Measurements from ENCODE around the gene FAF1. TPM values are rescaled to one million over a fixed set of nuclear protein-coding genes. Genes with fewer than 3 reads are reported as not detected.

The FAF1 gene
- polyA plus RNA-seq, 1 of the 3 experiments (the other 2 are of a cell fraction) = 8.7 TPM

DNA sequence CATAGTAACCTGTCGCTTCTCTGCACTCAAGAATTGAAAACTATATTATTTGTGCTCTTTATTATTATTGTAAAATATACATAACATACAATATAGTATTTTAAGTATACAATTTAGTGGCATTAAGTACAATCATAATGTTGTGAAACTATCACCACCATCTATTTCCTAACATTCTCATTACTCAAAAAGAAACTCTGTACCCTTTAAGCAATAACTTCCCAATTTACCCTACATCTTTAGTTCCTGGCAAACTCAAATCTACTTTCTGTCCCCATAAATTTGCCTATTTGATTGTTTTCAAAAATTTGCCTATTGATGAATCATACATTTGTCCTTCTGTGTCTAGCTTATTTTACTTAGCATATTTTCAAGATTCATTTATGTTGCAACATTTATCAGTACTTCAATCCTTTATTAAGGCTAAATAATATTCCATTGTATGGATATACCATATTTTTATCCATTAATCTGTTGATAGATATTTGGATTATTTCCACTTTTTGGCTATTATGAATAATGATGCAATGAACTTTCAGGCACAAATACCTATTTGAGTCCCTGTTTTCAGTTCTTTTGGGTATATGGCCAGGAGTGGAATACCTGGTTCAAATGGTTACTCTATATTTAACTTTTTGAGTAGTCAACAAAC, 437.2 kb downstream of the FAF1 start:
- Histone ChIP-seq H3K27me3 (ENCODE audit: insufficient read depth) (no peaks in the 10 kb centered on the region), H2AFZ (ENCODE audit: low read depth) (no peak overlapping the region), H3K9ac (no peak overlapping the region), H3K36me3 (replicated peaks in 1 of 2; ENCODE audit: control insufficient read depth in 1 of 2, insufficient read depth in 2 of 2, low read length in 1 of 2) (peaks cover 0 to 20% of the 10 kb centered on the region in 2 experiments), H3K9me2 (no peaks in the 10 kb centered on the region), H4K20me1 (ENCODE audit: insufficient read depth) (no peaks in the 10 kb centered on the region), H3F3A (replicated peaks; ENCODE audit: insufficient read depth) (no peaks in the 10 kb centered on the region), H3K4me1 (ENCODE audit: control insufficient read depth in 1 of 2, insufficient read depth in 2 of 2, low read depth in 1 of 2, low read length in 1 of 2) (no peaks in the 10 kb centered on the region), H3K9me3 (peaks cover 5% of the 10 kb centered on the region; the same call in 1 of the 2 replicates), H3K27ac (ENCODE audit: low read depth in 2 of 2, low read length in 1 of 2) (no peak overlapping the region), H3K4me2 (no peak overlapping the region), H3K4me3 (ENCODE audit: low read depth in 2 of 2, low read length in 1 of 2) (no peak overlapping the region), H3K79me2 (ENCODE audit: insufficient read depth) (no peaks in the 10 kb centered on the region)
- 95% methylated on average over 1 of the region's 1 CpG for WGBS (ENCODE audit: low lambda C conversion rate)
- no peak for DNase-seq
- ChIA-PET POLR2A (no interaction called here), CTCF (interaction anchor here (1.1 kb wide), 1 partner anchor 98 kb away, joined by 3 read pairs; no protein-coding TSS in a partner anchor)
- TF ChIP-seq MXI1 (IDR thresholded peaks at IDR 0.05; ENCODE audit: low read depth, low read length) (no peak), EZH2phosphoT487 (IDR thresholded peaks at IDR 0.05; ENCODE audit: borderline replicate concordance, low read depth) (no peak), NFIC (IDR thresholded peaks at IDR 0.05; ENCODE audit: borderline replicate concordance) (no peak), IRF3 (IDR thresholded peaks at IDR 0.05; ENCODE audit: low read depth, low read length) (no peak), RXRA (IDR thresholded peaks at IDR 0.05; ENCODE audit: borderline replicate concordance, low read depth) (no peak), TEAD4 (IDR thresholded peaks at IDR 0.05; ENCODE audit: borderline replicate concordance, insufficient read depth) (no peak), MEF2A (IDR thresholded peaks at IDR 0.05; ENCODE audit: borderline replicate concordance, low read depth) (no peak), GATA2 (CRISPR knock-in tag; IDR thresholded peaks at IDR 0.05) (no peak), SIN3A (IDR thresholded peaks at IDR 0.05; ENCODE audit: borderline replicate concordance, low read depth, low read length) (no peak), TCF12 (IDR thresholded peaks at IDR 0.05) (no peak), GABPA (IDR thresholded peaks at IDR 0.05; ENCODE audit: low read depth) (no peak), YY1 (IDR thresholded peaks at IDR 0.05; ENCODE audit: low read depth) (no peak), FOXM1 (IDR thresholded peaks at IDR 0.05; ENCODE audit: low read depth) (no peak), USF2 (IDR thresholded peaks at IDR 0.05; ENCODE audit: borderline replicate concordance, low read depth, low read length) (no peak), RAD21 (IDR thresholded peaks at IDR 0.05; ENCODE audit: low read length) (no peak), POLR2AphosphoS5 (IDR thresholded peaks at IDR 0.05; ENCODE audit: low read depth, low read length) (no peak)
- TF ChIP-seq, protein P1, sequence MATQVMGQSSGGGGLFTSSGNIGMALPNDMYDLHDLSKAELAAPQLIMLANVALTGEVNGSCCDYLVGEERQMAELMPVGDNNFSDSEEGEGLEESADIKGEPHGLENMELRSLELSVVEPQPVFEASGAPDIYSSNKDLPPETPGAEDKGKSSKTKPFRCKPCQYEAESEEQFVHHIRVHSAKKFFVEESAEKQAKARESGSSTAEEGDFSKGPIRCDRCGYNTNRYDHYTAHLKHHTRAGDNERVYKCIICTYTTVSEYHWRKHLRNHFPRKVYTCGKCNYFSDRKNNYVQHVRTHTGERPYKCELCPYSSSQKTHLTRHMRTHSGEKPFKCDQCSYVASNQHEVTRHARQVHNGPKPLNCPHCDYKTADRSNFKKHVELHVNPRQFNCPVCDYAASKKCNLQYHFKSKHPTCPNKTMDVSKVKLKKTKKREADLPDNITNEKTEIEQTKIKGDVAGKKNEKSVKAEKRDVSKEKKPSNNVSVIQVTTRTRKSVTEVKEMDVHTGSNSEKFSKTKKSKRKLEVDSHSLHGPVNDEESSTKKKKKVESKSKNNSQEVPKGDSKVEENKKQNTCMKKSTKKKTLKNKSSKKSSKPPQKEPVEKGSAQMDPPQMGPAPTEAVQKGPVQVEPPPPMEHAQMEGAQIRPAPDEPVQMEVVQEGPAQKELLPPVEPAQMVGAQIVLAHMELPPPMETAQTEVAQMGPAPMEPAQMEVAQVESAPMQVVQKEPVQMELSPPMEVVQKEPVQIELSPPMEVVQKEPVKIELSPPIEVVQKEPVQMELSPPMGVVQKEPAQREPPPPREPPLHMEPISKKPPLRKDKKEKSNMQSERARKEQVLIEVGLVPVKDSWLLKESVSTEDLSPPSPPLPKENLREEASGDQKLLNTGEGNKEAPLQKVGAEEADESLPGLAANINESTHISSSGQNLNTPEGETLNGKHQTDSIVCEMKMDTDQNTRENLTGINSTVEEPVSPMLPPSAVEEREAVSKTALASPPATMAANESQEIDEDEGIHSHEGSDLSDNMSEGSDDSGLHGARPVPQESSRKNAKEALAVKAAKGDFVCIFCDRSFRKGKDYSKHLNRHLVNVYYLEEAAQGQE (IDR thresholded peaks at IDR 0.05; ENCODE audit: low read depth, low read length) = no peak
- TF ChIP-seq, protein P2, sequence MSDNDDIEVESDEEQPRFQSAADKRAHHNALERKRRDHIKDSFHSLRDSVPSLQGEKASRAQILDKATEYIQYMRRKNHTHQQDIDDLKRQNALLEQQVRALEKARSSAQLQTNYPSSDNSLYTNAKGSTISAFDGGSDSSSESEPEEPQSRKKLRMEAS (IDR thresholded peaks at IDR 0.05; ENCODE audit: low read depth) = no peak
- TF ChIP-seq, protein P3, sequence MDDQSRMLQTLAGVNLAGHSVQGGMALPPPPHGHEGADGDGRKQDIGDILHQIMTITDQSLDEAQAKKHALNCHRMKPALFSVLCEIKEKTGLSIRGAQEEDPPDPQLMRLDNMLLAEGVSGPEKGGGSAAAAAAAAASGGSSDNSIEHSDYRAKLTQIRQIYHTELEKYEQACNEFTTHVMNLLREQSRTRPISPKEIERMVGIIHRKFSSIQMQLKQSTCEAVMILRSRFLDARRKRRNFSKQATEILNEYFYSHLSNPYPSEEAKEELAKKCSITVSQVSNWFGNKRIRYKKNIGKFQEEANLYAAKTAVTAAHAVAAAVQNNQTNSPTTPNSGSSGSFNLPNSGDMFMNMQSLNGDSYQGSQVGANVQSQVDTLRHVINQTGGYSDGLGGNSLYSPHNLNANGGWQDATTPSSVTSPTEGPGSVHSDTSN (IDR thresholded peaks at IDR 0.05) = no peak
